GM10266 (cell line): Measurements from ENCODE around the gene LGALS12.
"Not testable (repeated sequence)": the region's sequence is repeated elsewhere in the genome, so short reads cannot be mapped to it uniquely, and the experiment has no call there.

ENCODE experiments used
- DNase-seq: peaks from one replicate; pipeline ENCODE4 v3.0.0; 2012; ENCODE audit errors: extremely low spot score
- TF ChIP-seq, protein P1 (sequence below): IDR thresholded peaks from 2 replicates; pipeline ENCODE4 v1.5.1; 2012; ENCODE audit warnings: mild to moderate bottlenecking, low read depth; ENCODE audit not compliant: control insufficient read depth, insufficient read depth; ENCODE audit errors: missing control alignments

Gene LGALS12

DNA sequence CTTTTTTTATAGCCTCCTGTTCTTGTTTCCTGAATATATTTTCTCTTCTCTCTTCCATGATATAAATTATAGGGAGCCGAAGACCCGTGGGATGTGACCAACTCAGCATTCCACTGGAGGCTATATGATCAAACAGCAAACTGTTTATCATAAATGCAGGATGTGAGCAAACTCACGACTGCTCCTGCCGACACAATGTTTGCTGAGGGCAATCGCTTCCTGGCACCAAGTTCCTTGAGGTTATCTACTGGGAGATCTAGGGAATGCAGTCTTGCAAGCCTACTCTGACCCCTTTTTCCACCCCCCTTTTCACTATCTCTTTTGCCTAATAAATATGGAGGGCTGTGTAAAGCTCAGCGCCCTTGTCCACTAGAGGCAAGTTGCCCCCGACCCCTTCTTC is 17.3 kb downstream of the LGALS12 start:
- no peak for DNase-seq
- TF ChIP-seq, protein P1, sequence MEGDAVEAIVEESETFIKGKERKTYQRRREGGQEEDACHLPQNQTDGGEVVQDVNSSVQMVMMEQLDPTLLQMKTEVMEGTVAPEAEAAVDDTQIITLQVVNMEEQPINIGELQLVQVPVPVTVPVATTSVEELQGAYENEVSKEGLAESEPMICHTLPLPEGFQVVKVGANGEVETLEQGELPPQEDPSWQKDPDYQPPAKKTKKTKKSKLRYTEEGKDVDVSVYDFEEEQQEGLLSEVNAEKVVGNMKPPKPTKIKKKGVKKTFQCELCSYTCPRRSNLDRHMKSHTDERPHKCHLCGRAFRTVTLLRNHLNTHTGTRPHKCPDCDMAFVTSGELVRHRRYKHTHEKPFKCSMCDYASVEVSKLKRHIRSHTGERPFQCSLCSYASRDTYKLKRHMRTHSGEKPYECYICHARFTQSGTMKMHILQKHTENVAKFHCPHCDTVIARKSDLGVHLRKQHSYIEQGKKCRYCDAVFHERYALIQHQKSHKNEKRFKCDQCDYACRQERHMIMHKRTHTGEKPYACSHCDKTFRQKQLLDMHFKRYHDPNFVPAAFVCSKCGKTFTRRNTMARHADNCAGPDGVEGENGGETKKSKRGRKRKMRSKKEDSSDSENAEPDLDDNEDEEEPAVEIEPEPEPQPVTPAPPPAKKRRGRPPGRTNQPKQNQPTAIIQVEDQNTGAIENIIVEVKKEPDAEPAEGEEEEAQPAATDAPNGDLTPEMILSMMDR = no peak

DNA sequence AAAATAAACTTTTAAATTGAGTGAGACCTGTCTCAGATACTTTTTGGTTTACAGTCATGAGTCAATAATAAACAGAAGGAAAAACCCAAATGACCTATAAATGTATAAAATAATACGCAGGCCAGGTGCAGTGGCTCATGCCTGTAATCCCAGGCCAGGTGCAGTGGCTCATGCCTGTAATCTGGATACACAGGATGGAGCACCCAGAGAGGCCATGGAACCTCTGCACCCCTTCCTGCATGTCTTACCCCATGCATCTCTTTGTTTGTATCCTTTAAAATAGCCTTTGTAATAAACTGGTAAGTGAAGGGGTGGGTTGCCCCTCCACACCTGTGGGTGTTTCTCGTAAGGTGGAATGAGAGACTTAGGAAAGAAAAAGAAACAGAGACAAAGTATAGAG is 21.8 kb downstream of the LGALS12 start:
- DNase-seq = no peak
- TF ChIP-seq, protein P1 = no peak

DNA sequence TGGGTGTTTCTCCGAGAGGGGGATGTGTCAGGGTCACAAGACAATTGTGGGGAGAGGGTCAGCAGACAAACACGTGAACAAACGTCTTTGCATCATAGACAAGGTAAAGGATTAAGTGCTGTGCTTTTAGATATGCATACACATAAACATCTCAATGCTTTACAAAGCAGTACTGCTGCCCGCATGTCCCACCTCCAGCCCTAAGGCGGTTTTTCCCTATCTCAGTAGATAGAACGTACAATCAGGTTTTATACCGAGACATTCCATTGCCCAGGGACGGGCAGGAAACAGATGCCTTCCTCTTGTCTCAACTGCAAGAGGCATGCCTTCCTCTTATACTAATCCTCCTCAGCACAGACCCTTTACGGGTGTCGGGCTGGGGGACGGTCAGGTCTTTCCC is 22.3 kb downstream of the LGALS12 start:
- not testable (repeated sequence) for DNase-seq

DNA sequence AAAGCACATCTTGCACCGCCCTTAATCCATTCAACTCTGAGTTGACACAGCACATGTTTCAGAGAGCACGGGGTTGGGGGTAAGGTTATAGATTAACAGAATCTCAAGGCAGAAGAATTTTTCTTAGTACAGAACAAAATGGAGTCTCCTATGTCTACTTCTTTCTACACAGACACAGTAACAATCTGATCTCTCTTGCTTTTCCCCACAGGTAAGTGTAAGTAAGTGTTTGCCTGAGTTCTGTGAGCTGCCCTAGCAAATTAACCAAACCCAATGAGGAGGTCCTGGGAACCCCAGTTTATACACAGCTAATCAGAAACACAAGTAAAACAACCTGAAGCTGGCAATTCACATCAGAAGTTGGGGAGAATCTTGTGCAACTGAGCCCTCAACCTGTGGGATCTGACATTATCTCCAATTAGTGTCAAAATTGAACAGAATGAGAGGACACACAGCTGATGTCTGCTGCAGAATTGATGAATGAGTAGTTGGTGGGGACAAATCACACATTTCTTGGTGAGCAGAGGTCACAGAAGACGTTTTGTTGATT is 22.9 kb downstream of the LGALS12 start:
- DNase-seq = not testable (repeated sequence)

DNA sequence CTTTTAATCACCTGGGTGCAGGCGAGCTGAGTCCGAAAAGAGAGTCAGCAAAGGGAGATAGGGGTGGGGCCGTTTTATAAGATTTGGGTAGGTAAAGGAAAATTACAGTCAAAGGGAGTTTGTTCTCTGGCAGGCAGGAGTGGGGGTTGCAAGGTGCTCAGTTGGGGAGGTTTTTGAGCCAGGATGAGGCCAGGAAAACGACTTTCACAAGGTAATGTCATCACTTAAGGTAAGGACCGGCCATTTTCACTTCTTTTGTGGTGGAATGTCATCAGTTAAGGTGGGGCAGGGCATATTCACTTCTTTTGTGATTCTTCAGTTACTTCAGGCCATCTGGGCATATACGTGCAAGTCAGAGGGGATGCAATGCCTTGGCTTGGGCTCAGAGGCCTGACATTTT is 23.5 kb downstream of the LGALS12 start:
- not testable (repeated sequence) for DNase-seq

DNA sequence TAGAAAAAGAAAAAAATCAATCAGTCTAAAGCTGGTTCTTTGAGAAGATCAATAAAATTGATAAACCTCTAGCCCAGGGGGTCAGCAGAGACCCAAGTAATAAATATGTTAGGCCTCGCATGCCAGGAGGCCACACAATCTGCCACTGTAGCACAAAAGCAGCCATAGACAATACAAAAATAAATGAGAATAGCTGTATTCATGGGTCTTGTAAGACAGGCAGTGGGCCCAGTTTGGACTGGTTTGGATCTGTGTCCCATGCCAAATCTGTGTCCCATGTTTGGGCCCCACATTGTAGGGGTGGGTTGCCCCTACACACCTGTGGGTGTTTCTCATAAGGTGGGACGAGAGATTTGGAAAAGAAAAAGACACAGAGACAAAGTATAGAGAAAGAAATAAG is 24.1 kb downstream of the LGALS12 start:
- no peak for DNase-seq
- TF ChIP-seq, protein P1 = no peak

DNA sequence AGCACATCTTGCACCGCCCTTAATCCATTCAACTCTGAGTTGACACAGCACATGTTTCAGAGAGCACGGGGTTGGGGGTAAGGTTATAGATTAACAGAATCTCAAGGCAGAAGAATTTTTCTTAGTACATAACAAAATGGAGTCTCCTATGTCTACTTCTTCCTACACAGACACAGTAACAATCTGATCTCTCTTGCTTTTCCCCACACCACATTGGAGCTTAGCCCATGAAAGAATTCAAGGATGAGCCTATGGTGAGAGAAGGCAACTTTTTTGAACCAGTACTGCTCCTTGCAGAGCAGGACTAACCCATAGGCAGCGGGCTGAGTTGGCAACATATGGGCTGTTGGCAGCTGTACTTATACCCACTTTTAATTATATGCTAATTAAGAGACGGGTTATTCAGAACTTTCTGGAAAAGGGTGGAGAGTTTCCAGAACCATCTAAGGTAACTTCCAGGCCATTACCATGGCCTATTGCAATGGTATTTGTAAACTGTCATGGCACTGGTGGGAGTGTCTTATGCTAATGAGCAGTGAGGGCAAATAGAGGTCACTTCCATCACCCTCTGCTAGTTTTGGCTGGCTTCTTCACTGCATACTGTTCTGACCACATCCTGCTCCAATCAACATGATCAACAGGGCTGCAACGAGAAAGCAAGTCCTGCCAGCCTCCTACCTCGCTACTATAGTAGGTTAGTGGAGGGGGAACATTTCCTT is 25.3 kb downstream of the LGALS12 start:
- DNase-seq = not testable (repeated sequence)

DNA sequence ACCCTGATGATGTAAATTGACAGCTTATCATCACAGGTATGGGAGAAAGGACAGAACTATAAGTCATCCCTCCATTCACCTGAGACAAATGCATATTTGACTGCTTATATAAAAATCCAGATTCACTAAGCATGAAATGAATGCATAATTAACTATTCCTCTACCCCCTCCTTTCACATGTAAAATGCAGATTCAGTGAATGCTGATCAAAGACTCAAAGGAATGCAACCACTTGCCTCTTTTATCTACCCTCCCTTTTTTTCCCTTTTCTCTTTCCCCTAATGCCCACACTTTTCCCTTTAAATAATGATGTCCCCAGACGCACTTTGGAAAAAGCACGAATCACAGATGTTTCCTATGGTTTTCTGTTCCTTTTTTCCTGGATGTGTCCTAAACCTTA is 26.2 kb downstream of the LGALS12 start:
- TF ChIP-seq, protein P1 = no peak
- no peak for DNase-seq

DNA sequence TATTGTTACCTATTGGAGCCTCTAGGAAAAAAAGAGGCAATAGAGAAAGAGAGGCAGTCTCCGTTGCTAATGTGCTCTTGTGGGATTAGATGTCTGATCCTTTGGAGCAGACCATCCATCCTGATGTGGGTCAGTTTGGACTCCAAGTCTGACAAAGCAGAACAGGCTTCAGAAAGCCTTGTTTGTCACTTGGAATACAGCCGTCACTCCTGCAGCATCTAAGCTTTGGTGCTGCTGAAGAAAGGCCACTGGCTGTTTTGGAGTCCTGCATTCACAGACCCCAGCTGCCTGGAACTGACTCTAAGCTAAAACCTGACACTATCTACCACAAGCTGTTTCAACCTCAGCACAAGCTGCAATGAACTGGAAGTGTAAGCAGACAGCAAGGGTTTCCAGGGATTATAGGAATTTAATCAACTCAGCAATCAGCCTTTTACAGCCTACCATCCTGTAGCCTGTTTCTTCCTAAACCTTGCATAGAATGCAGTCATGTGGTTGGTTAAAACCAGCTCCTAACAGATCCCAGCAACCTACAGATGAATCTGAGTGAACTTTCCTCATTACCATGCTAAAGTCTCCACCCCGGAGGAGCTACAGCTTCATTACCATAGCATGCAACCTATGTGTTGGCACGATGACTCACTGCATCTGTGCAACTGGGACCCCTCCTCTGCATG is 27.1 kb downstream of the LGALS12 start:
- TF ChIP-seq, protein P1 = no peak
- DNase-seq = no peak
